H9 (cell line): ENCODE data around the gene DUSP11. TPM values are rescaled to one million over a fixed set of nuclear protein-coding genes. Genes with fewer than 3 reads are reported as not detected.

Experiments
- DNase-seq: peaks from one replicate; pipeline ENCODE4 v3.0.0-alpha.2; 2017
- H2AFZ ChIP-seq: one replicate; pipeline ENCODE4 v1.6.1; 2013; ENCODE audit warnings: mild to moderate bottlenecking, low read length, control low read depth, moderate library complexity
- H2AK5ac ChIP-seq: 2 replicates; pipeline ENCODE4 v1.6.1; 2013; ENCODE audit warnings: low read length, control low read depth, mixed read lengths; ENCODE audit not compliant: insufficient read length
- H2BK120ac ChIP-seq: one replicate; pipeline ENCODE4 v1.6.1; 2013; ENCODE audit warnings: low read depth, mild to moderate bottlenecking, low read length, control low read depth, inconsistent platforms; ENCODE audit not compliant: poor library complexity, severe bottlenecking
- H2BK12ac ChIP-seq: 2 replicates; pipeline ENCODE4 v1.6.1; 2013; ENCODE audit warnings: low read length, control low read depth, mixed read lengths, low read depth; ENCODE audit not compliant: insufficient read length
- H2BK15ac ChIP-seq: 2 replicates; pipeline ENCODE4 v1.6.1; 2013; ENCODE audit warnings: low read depth, low read length, control low read depth
- H2BK20ac ChIP-seq: one replicate; pipeline ENCODE4 v1.6.1; 2013; ENCODE audit warnings: low read depth, mild to moderate bottlenecking, low read length, control low read depth, inconsistent platforms; ENCODE audit not compliant: poor library complexity, severe bottlenecking
- H2BK5ac ChIP-seq: 2 replicates; pipeline ENCODE4 v1.6.1; 2013; ENCODE audit warnings: low read length, control low read depth, mixed read lengths; ENCODE audit not compliant: insufficient read length
- H3K14ac ChIP-seq: 2 replicates; pipeline ENCODE4 v1.6.1; 2013; ENCODE audit warnings: low read length, control low read depth; ENCODE audit not compliant: insufficient read depth
- H3K18ac ChIP-seq: 2 replicates; pipeline ENCODE4 v1.6.1; 2013; ENCODE audit warnings: low read depth, mild to moderate bottlenecking, mixed read lengths, low read length, control low read depth; ENCODE audit not compliant: insufficient read length
- H3K23ac ChIP-seq: 2 replicates; pipeline ENCODE4 v1.6.1; 2013; ENCODE audit warnings: low read length, control low read depth, mixed read lengths, low read depth; ENCODE audit not compliant: insufficient read length
- H3K23me2 ChIP-seq: 2 replicates; pipeline ENCODE4 v1.6.1; 2013; ENCODE audit warnings: low read depth, mild to moderate bottlenecking, mixed read lengths, low read length, control low read depth; ENCODE audit not compliant: insufficient read length, poor library complexity, severe bottlenecking
- H3K27ac ChIP-seq: 2 replicates; pipeline ENCODE4 v1.5.1; 2013; ENCODE audit warnings: low read length, control low read depth, mixed read lengths, low read depth; ENCODE audit not compliant: insufficient read length
- H3K27me3 ChIP-seq: 2 replicates; pipeline ENCODE4 v1.6.1; 2013; ENCODE audit warnings: low read length, control low read depth, inconsistent platforms; ENCODE audit not compliant: insufficient read depth
- H3K4ac ChIP-seq: 2 replicates; pipeline ENCODE4 v1.6.1; 2013; ENCODE audit warnings: low read depth, mild to moderate bottlenecking, control low read depth, inconsistent platforms, low read length, moderate library complexity
- H3K4me1 ChIP-seq: 2 replicates; pipeline ENCODE4 v1.6.1; 2013; ENCODE audit warnings: low read length, control low read depth, inconsistent platforms; ENCODE audit not compliant: insufficient read depth
- H3K4me2 ChIP-seq: 2 replicates; pipeline ENCODE4 v1.6.1; 2013; ENCODE audit warnings: low read length, control low read depth, mixed read lengths; ENCODE audit not compliant: insufficient read length, insufficient read depth
- H3K56ac ChIP-seq: 2 replicates; pipeline ENCODE4 v1.6.1; 2013; ENCODE audit warnings: low read depth, mild to moderate bottlenecking, mixed read lengths, low read length, control low read depth; ENCODE audit not compliant: insufficient read length
- H3K79me1 ChIP-seq: 2 replicates; pipeline ENCODE4 v1.6.1; 2013; ENCODE audit warnings: low read depth, mild to moderate bottlenecking, moderate library complexity, low read length, control low read depth, inconsistent platforms; ENCODE audit not compliant: insufficient read depth, poor library complexity, severe bottlenecking
- H3K79me2 ChIP-seq: 2 replicates; pipeline ENCODE4 v1.6.1; 2013; ENCODE audit warnings: low read length, control low read depth, inconsistent platforms; ENCODE audit not compliant: insufficient read depth
- H3K9ac ChIP-seq: 2 replicates; pipeline ENCODE4 v1.6.1; 2013; ENCODE audit warnings: low read length, control low read depth, mixed read lengths; ENCODE audit not compliant: insufficient read length; ENCODE audit errors: extremely low read depth
- H3K9me3 ChIP-seq: one replicate; pipeline ENCODE4 v1.6.1; 2013; ENCODE audit warnings: low read depth, low read length, inconsistent platforms; ENCODE audit not compliant: control insufficient read depth
- H3T11ph ChIP-seq: one replicate; pipeline ENCODE4 v1.6.1; 2013; ENCODE audit warnings: mild to moderate bottlenecking, low read length, control low read depth, inconsistent platforms
- H4K20me1 ChIP-seq: one replicate; pipeline ENCODE4 v1.6.1; 2013; ENCODE audit not compliant: control insufficient read depth, insufficient read length, insufficient read depth
- H4K5ac ChIP-seq: 2 replicates; pipeline ENCODE4 v1.6.1; 2013; ENCODE audit warnings: low read depth, mild to moderate bottlenecking, mixed read lengths, low read length, control low read depth; ENCODE audit not compliant: insufficient read length
- H4K8ac ChIP-seq: replicated peaks from 2 replicates; pipeline ENCODE4 v1.6.1; 2013; ENCODE audit warnings: low read length, control low read depth, mixed read lengths, low read depth; ENCODE audit not compliant: insufficient read length
- H4K91ac ChIP-seq: 2 replicates; pipeline ENCODE4 v1.6.1; 2013; ENCODE audit warnings: low read depth, mild to moderate bottlenecking, moderate library complexity, mixed read lengths, low read length, control low read depth; ENCODE audit not compliant: insufficient read length
- H3K27ac Mint-ChIP-seq, 3 experiments: 2 replicates in 2 of 3; 3 replicates in 1 of 3; pipeline ENCODE4 v1.8.0; 2020 to 2021; ENCODE audit warnings: mixed read lengths in 3 of 3, mild to moderate bottlenecking in 1 of 3, moderate library complexity in 1 of 3
- H3K27me3 Mint-ChIP-seq: 2 replicates; pipeline ENCODE4 v1.8.0; 2021; ENCODE audit warnings: low read depth, mild to moderate bottlenecking, moderate library complexity, mixed read lengths
- H3K36me3 Mint-ChIP-seq, 3 experiments: 2 replicates in 2 of 3; 3 replicates in 1 of 3; pipeline ENCODE4 v1.8.0; 2020 to 2021; ENCODE audit warnings: low read depth in 3 of 3, mixed read lengths in 3 of 3; ENCODE audit not compliant: insufficient read depth in 1 of 3
- H3K4me1 Mint-ChIP-seq, 2 experiments: 2 replicates each; pipeline ENCODE4 v1.8.0; 2020; ENCODE audit warnings: mixed read lengths in 2 of 2
- H3K4me3 Mint-ChIP-seq, 2 experiments: 2 replicates in 1 of 2; 3 replicates in 1 of 2; pipeline ENCODE4 v1.8.0; 2020 to 2021; ENCODE audit warnings: mild to moderate bottlenecking in 2 of 2, mixed read lengths in 2 of 2, moderate library complexity in 1 of 2
- H3K9me3 Mint-ChIP-seq, 2 experiments: 2 replicates in 1 of 2; 3 replicates in 1 of 2; pipeline ENCODE4 v1.8.0; 2020; ENCODE audit warnings: mild to moderate bottlenecking in 2 of 2, mixed read lengths in 2 of 2, moderate library complexity in 1 of 2
- WGBS: extraction: QIAGEN DNeasy Blood & Tissue Kit; methylation state at CpG from one replicate; pipeline ENCODE4 v1.1.7; 2013; ENCODE audit warnings: missing lambda C conversion rate, low lambda C conversion rate, mixed read lengths; ENCODE audit not compliant: insufficient read length; ENCODE audit errors: extremely low coverage; 5-methylcytosine and 5-hydroxymethylcytosine counted together
- total RNA-seq: library from RNA; stranded (reverse); gene quantifications from 2 replicates; pipeline ENCODE4 v1.2.1, GENCODE V29; 2021
- TF ChIP-seq, protein P1 (sequence below): fragments of 200-600 bp; sonication (generic); conservative IDR thresholded peaks from 3 replicates; pipeline ENCODE4 v1.8.0; 2021; ENCODE audit warnings: antibody characterized with exemption, mild to moderate bottlenecking

DUSP11 gene
- total RNA-seq, 1 experiment from 2014 or later = 21.4 TPM

GRCh38 chr2:73746015-73746876, 33.7 kb downstream of the DUSP11 start:
- Histone ChIP-seq H3K18ac (no peak overlapping the region), H3K14ac (no peak overlapping the region), H3K56ac (no peak overlapping the region), H4K20me1 (no peaks in the 10 kb centered on the region), H3K27ac (no peak overlapping the region), H2BK20ac (no peak overlapping the region), H3T11ph (no peak overlapping the region), H3K4ac (no peak overlapping the region), H3K23me2 (no peaks in the 10 kb centered on the region), H4K91ac (no peak overlapping the region), H3K4me2 (no peak overlapping the region), H2BK15ac (no peak overlapping the region), H2BK5ac (no peak overlapping the region), H2AFZ (no peak overlapping the region), H4K8ac (no peak overlapping the region), H2AK5ac (no peak overlapping the region), H3K23ac (no peak overlapping the region), H3K27me3 (no peaks in the 10 kb centered on the region; the same call in 1 of the 2 replicates), H3K9me3 (no peaks in the 10 kb centered on the region), H3K79me1 (no peaks in the 10 kb centered on the region), H3K79me2 (no peaks in the 10 kb centered on the region), H4K5ac (no peak overlapping the region), H2BK12ac (no peak overlapping the region), H3K9ac (no peak overlapping the region), H3K4me1 (no peaks in the 10 kb centered on the region), H2BK120ac (no peak overlapping the region)
- H3K4me3 Mint-ChIP-seq = no peak overlapping the region
- H3K27ac Mint-ChIP-seq = no peak overlapping the region
- H3K36me3 Mint-ChIP-seq = peaks cover 7 to 18% (median 11%) of the 10 kb centered on the region in 3 experiments; a peak in 6 of 7 replicates
- H3K4me1 Mint-ChIP-seq = peaks cover 6 to 7% of the 10 kb centered on the region in 2 experiments; a peak in 3 of 4 replicates
- no peaks in the 10 kb centered on the region for H3K9me3 Mint-ChIP-seq
- TF ChIP-seq, protein P1, sequence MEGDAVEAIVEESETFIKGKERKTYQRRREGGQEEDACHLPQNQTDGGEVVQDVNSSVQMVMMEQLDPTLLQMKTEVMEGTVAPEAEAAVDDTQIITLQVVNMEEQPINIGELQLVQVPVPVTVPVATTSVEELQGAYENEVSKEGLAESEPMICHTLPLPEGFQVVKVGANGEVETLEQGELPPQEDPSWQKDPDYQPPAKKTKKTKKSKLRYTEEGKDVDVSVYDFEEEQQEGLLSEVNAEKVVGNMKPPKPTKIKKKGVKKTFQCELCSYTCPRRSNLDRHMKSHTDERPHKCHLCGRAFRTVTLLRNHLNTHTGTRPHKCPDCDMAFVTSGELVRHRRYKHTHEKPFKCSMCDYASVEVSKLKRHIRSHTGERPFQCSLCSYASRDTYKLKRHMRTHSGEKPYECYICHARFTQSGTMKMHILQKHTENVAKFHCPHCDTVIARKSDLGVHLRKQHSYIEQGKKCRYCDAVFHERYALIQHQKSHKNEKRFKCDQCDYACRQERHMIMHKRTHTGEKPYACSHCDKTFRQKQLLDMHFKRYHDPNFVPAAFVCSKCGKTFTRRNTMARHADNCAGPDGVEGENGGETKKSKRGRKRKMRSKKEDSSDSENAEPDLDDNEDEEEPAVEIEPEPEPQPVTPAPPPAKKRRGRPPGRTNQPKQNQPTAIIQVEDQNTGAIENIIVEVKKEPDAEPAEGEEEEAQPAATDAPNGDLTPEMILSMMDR = peak; percentile 45; the same call in 2 of the 3 replicates
- WGBS = no CpG with 5 or more reads among the region's 11 CpGs
- DNase-seq = peak; percentile 33
- H3K27me3 Mint-ChIP-seq = peaks cover 18% of the 10 kb centered on the region
